ENCODE data around the gene ZNF362.

Gene ZNF362, protein sequence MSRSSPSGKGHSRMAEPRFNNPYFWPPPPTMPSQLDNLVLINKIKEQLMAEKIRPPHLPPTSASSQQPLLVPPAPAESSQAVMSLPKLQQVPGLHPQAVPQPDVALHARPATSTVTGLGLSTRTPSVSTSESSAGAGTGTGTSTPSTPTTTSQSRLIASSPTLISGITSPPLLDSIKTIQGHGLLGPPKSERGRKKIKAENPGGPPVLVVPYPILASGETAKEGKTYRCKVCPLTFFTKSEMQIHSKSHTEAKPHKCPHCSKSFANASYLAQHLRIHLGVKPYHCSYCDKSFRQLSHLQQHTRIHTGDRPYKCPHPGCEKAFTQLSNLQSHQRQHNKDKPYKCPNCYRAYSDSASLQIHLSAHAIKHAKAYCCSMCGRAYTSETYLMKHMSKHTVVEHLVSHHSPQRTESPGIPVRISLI

DNA sequence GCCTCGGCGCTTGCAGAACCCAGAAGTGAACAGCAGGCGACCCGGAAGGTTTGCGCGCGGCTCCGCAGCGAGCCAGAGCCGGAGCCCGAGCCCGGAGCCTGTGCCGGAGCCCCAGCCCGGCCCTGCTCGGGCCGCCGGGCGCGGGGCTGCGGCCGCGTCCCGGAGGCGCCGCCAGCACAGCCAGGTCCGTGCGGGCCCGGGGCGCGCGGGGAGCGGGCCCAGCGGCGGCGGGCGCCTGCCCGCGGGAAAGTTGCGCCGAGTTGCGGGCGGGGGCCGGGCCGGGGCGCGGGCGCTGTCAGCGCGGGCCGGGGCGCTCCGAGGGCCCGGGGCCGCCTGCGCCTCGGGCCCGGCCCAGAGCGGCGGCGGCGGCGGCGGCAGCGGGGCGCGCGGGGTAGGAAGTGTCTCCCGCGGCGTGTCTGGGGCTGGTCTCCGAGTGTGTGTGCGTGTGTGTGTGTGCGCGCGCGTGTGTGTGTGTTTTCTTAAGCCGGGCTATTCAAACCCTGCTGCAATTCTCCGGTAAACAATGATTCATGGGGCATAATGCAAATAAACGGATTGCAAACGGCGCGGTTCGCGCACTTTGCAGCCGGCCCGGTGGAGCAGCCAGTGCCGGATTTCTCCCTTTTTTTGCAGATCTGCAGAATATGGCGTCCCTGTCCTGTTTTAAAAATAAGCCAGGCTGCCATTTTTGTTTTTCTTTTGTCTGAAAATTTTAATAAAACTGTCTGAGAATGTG is at the start of gene ZNF362:
ZNF362 (plus strand) TSS at position 22 of the 736 bp plus-strand sequence. CDS start 14,083 bp downstream, outside the sequence.
- H3K27me3 ChIP-seq (replicated peaks; ENCODE audit: control insufficient read depth, insufficient read depth, low read length) = no peaks in the 10 kb centered on the region
- peaks cover 19% of the 10 kb centered on the region for H3K4me1 ChIP-seq (ENCODE audit: control insufficient read depth, insufficient read depth, low read length)
- peak within 1 kb of the TSS; percentile 95 for H3K9ac ChIP-seq (ENCODE audit: low read length)
- no peaks in the 10 kb centered on the region for H3K36me3 ChIP-seq (ENCODE audit: control insufficient read depth, insufficient read depth, low read length, severe bottlenecking)
- peak; percentile 82 for DNase-seq (ENCODE audit: low read depth)
- peaks cover 3% of the 10 kb centered on the region for H3K9me3 ChIP-seq (ENCODE audit: control insufficient read depth, low read length)
- peak within 1 kb of the TSS; percentile 94 for H3K4me3 ChIP-seq (ENCODE audit: low read length)

DNA sequence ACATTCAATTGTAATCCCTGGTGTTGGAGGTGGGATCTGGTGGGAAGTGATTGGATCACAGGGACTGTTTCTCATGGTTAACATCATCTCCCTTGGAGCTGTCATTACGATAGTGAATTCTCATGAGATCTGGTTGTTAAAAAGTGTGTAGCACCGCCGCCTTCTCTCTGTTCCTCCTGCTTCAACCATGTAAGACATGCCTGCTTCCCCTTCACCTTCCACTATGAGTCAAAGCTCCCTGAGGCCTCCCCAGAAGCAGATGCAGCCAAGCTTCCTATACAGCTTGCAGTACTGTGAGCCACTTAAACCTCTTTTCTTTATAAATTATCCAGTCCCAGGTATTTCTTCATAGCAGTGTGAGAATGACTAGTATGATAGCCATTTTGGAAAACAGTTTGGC is 44.3 kb upstream of the ZNF362 start:
- Histone ChIP-seq H3K4me3 (ENCODE audit: low read length) (no peak overlapping the region), H3K27me3 (replicated peaks; ENCODE audit: control insufficient read depth, insufficient read depth, low read length) (no peaks in the 10 kb centered on the region), H3K9me3 (ENCODE audit: control insufficient read depth, low read length) (no peaks in the 10 kb centered on the region), H3K36me3 (ENCODE audit: control insufficient read depth, insufficient read depth, low read length, severe bottlenecking) (no peaks in the 10 kb centered on the region), H3K9ac (ENCODE audit: low read length) (no peak overlapping the region), H3K4me1 (ENCODE audit: control insufficient read depth, insufficient read depth, low read length) (no peaks in the 10 kb centered on the region)
- DNase-seq (ENCODE audit: low read depth) = no peak

DNA sequence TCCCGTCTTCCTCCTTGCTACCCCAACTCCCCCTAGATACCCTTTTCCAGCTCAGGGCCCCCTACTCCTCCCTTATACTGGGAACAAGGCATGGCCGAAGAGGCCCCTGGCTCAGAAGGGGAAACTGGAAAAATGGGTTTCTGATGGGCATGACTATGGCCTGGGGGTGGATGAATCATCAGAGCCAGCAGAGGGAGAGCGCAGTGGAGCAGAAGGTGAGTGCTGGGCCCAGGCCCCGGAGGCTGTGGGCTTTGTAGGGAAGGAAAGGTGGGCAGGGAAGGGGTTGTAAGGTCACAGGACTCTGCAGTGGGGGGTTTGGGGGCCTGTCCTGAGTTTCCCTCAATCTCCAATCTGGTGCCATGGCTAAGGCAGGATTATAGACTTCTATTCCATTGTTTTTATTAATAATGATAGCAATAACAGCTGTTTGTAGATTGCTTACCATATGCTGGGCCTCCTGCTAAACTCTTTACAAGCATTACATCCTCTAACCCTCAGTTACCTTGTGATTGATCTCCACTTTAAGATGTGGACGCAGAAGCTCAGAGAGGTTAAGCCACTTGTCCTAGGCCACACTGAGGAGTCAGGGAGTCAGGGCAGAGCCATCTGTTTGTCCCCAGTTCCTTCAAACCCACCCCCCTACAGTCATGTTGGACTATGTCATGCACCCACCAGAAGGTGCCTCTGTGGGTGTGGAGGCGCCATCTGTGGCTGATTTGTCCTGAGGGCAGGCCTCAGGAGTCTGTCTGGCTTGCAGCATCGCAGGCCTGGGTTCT is 36.2 kb upstream of the ZNF362 start:
- H3K27me3 ChIP-seq (replicated peaks; ENCODE audit: control insufficient read depth, insufficient read depth, low read length) = no peaks in the 10 kb centered on the region
- peak; percentile 75 for DNase-seq (ENCODE audit: low read depth)

DNA sequence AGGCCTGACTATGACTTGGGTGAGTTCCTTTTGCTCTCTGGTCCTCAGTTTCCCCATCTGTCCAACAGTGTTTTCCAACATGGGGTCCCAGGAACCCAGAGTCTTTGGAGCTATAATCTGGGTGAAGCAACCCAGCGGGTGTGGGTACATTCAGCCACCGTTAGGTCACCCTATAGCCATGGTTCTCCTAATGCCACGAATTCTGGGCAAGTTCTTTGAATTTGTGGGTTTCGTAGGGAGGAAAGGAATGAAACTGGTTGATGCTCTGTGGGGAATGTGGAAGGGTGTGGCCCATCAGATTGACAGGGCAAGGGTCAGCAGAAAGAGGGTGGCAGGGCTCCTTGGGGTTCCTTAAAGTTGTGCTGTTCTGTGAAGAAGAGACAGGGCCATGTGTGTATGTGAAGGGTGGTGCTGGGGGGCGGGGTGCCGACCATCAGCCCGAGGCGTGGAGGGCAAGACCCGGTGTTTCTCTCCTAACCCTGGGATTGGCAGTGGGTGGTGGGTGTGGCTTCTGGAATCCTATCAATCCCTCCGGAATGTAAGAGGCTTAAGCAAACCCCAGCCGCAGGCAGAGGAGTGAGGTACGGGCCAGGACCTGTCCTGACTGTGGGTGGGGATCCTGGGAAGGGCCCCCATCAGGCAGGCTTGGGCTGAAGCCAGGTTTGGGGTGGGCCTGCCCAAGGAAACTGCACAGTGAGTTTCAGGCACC is 35.5 kb upstream of the ZNF362 start:
- no peak overlapping the region for H3K4me3 ChIP-seq (ENCODE audit: low read length)
- DNase-seq (ENCODE audit: low read depth) = peak; percentile 52
- H3K36me3 ChIP-seq (ENCODE audit: control insufficient read depth, insufficient read depth, low read length, severe bottlenecking) = no peaks in the 10 kb centered on the region
- no peak overlapping the region for H3K9ac ChIP-seq (ENCODE audit: low read length)
- H3K4me1 ChIP-seq (ENCODE audit: control insufficient read depth, insufficient read depth, low read length) = peaks cover 19% of the 10 kb centered on the region
- no peaks in the 10 kb centered on the region for H3K27me3 ChIP-seq (replicated peaks; ENCODE audit: control insufficient read depth, insufficient read depth, low read length)
- H3K9me3 ChIP-seq (ENCODE audit: control insufficient read depth, low read length) = peaks cover 12% of the 10 kb centered on the region

More for the DNA sequence above, 36.2 kb upstream of the ZNF362 start:
- Histone ChIP-seq H3K4me3 (ENCODE audit: low read length) (no peak overlapping the region), H3K9me3 (ENCODE audit: control insufficient read depth, low read length) (peaks cover 12% of the 10 kb centered on the region), H3K4me1 (ENCODE audit: control insufficient read depth, insufficient read depth, low read length) (peaks cover 19% of the 10 kb centered on the region), H3K36me3 (ENCODE audit: control insufficient read depth, insufficient read depth, low read length, severe bottlenecking) (no peaks in the 10 kb centered on the region), H3K9ac (ENCODE audit: low read length) (no peak overlapping the region)

DNA sequence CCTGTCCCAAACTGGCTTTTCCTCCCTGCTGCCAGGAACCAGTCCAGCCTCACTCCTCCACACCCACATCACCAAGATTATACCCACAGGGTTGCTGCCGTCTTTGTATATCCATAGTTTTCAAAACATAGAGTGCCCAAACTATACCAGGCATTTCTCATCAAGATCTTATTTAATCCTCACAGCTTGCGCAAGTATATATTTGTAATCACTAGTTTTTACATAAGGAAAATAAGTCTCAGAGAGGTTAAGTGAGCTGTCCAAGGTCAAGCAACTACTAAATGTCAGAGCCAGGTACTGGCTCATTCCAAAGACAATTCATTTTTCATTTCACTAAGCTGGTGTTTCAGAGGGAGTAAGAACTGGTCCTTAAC is 34.9 kb upstream of the ZNF362 start:
- peak; percentile 54 for DNase-seq (ENCODE audit: low read depth)
- no peak overlapping the region for H3K4me3 ChIP-seq (ENCODE audit: low read length)
- no peaks in the 10 kb centered on the region for H3K27me3 ChIP-seq (replicated peaks; ENCODE audit: control insufficient read depth, insufficient read depth, low read length)
- no peaks in the 10 kb centered on the region for H3K36me3 ChIP-seq (ENCODE audit: control insufficient read depth, insufficient read depth, low read length, severe bottlenecking)
- H3K4me1 ChIP-seq (ENCODE audit: control insufficient read depth, insufficient read depth, low read length) = peaks cover 19% of the 10 kb centered on the region
- H3K9ac ChIP-seq (ENCODE audit: low read length) = no peak overlapping the region
- H3K9me3 ChIP-seq (ENCODE audit: control insufficient read depth, low read length) = peaks cover 12% of the 10 kb centered on the region

DNA sequence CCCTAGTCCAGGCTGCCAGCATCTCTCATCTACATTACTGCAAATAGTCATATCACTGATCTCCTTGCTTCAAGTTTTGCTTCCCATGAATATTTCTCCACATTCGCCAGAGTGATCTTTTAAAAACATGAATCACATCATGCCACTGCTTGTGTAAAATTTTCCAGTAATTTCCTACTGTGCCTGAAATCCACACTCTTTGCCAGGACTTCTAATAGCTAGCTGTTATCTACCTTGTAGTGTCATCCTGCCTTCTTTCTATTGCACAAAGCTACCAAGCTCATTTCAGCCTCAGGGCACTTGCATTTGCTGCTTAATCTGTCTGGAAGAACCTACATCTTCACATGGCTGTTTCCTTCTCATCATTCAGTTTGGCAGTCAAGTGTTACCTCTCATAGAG is 33.9 kb upstream of the ZNF362 start:
- no peak overlapping the region for H3K4me3 ChIP-seq (ENCODE audit: low read length)
- no peaks in the 10 kb centered on the region for H3K27me3 ChIP-seq (replicated peaks; ENCODE audit: control insufficient read depth, insufficient read depth, low read length)
- H3K9ac ChIP-seq (ENCODE audit: low read length) = no peak overlapping the region
- H3K36me3 ChIP-seq (ENCODE audit: control insufficient read depth, insufficient read depth, low read length, severe bottlenecking) = no peaks in the 10 kb centered on the region
- peaks cover 12% of the 10 kb centered on the region for H3K9me3 ChIP-seq (ENCODE audit: control insufficient read depth, low read length)
- H3K4me1 ChIP-seq (ENCODE audit: control insufficient read depth, insufficient read depth, low read length) = peaks cover 19% of the 10 kb centered on the region
- peak; percentile 32 for DNase-seq (ENCODE audit: low read depth)

DNA sequence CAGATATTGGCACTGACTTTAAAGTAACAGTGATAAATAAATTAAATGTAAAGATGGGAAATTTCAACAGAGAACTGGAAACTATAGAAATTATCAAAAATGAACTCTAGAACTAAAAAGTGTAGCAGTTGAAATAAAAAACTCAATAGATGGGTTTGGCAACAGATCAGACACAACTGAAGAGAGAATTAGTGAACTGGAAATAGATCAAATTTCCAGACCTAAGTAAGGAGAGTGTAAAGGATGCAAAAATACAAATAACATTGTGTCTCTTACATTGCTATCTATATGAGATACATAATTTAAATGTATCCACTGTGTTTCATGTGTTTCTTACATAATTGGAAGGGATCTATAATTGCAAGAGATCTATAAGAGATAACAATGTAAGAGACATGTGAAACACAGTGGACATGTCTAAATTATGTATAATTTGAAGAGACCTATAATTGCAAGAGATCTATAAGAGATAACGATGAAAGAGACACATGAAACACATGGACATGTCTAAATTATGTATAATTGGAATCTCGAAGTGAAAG is 32.1 kb upstream of the ZNF362 start:
- peaks cover 19% of the 10 kb centered on the region for H3K4me1 ChIP-seq (ENCODE audit: control insufficient read depth, insufficient read depth, low read length)
- no peak overlapping the region for H3K9ac ChIP-seq (ENCODE audit: low read length)
- H3K9me3 ChIP-seq (ENCODE audit: control insufficient read depth, low read length) = peaks cover 12% of the 10 kb centered on the region
- H3K36me3 ChIP-seq (ENCODE audit: control insufficient read depth, insufficient read depth, low read length, severe bottlenecking) = no peaks in the 10 kb centered on the region
- H3K27me3 ChIP-seq (replicated peaks; ENCODE audit: control insufficient read depth, insufficient read depth, low read length) = no peaks in the 10 kb centered on the region
- H3K4me3 ChIP-seq (ENCODE audit: low read length) = no peak overlapping the region
- DNase-seq (ENCODE audit: low read depth) = no peak

DNA sequence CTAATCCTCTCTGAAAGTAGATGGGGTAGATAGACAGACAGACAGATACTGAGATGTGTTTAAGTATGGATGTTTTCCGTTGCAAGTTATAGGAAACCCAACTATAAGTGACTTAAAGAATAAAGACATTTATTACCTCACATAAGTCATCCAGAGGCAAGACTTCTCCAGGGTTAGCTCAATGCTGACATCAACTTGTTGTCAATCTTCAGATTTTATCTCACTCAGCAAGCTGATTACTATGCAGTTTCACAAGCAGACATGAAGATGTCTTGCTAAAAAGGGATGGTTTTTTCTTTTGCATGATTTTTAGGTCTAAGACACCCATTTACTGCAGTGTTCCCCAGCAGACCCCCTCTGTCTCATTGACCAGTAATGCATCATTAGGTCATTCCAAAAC is 30.7 kb upstream of the ZNF362 start:
- no peak for DNase-seq (ENCODE audit: low read depth)

DNA sequence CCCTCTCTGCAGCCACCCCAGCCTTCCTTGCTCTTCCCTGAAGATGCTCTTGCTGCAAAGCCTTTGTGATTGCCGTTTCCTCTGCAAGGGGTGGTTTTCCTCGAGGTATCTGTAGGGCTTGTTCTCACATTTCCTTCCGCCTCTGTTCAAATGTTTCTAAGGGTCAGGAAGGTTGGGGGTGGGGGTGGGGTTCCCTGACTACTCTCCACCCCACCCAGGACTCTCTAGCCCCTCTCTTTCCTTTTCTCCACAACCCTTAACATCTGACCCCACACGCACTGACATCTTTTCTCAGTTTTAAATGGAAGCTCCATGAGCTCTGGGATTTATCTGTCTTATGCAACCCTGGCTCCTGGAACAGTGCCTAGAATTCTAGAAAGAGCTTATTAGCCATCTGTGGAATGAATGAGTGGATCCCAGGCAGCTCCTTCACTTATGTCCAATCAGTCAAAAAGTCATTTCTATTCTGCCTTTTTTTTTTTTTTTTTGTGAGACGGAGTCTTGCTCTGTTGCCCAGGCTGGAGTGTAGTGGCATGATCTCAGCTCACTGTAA is 27.3 kb upstream of the ZNF362 start:
- Histone ChIP-seq H3K36me3 (ENCODE audit: control insufficient read depth, insufficient read depth, low read length, severe bottlenecking) (no peaks in the 10 kb centered on the region), H3K4me3 (ENCODE audit: low read length) (no peak overlapping the region), H3K9ac (ENCODE audit: low read length) (no peak overlapping the region), H3K27me3 (replicated peaks; ENCODE audit: control insufficient read depth, insufficient read depth, low read length) (no peaks in the 10 kb centered on the region), H3K4me1 (ENCODE audit: control insufficient read depth, insufficient read depth, low read length) (peaks cover 3% of the 10 kb centered on the region), H3K9me3 (ENCODE audit: control insufficient read depth, low read length) (peaks cover 11% of the 10 kb centered on the region)
- DNase-seq (ENCODE audit: low read depth) = peak; percentile 96

More for the DNA sequence above, 30.7 kb upstream of the ZNF362 start:
- H3K36me3 ChIP-seq (ENCODE audit: control insufficient read depth, insufficient read depth, low read length, severe bottlenecking) = no peaks in the 10 kb centered on the region
- H3K4me3 ChIP-seq (ENCODE audit: low read length) = no peak overlapping the region
- no peak overlapping the region for H3K9ac ChIP-seq (ENCODE audit: low read length)
- peaks cover 12% of the 10 kb centered on the region for H3K9me3 ChIP-seq (ENCODE audit: control insufficient read depth, low read length)
- H3K4me1 ChIP-seq (ENCODE audit: control insufficient read depth, insufficient read depth, low read length) = peaks cover 18% of the 10 kb centered on the region
- no peaks in the 10 kb centered on the region for H3K27me3 ChIP-seq (replicated peaks; ENCODE audit: control insufficient read depth, insufficient read depth, low read length)

DNA sequence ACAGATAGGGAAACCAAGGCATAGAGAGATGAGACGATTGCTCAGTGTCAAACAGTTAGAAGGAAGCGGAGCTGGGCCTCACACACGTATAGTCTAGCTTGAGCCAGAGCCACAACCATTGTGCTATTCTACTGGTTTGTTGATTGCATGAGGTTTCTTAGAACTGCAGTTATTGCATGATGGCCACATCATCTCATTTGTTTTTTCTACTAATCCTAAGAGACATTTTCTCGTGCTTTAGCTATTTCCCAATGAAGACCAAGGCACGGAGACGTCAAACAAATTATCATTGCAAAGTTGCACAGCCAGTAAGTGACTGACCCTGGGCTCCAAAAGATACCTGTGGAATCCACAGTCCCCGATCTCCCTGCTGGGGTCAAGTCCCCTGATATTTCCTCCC is 25.1 kb upstream of the ZNF362 start:
- Histone ChIP-seq H3K9me3 (ENCODE audit: control insufficient read depth, low read length) (no peaks in the 10 kb centered on the region), H3K9ac (ENCODE audit: low read length) (no peak overlapping the region), H3K4me3 (ENCODE audit: low read length) (no peak overlapping the region), H3K4me1 (ENCODE audit: control insufficient read depth, insufficient read depth, low read length) (peaks cover 3% of the 10 kb centered on the region), H3K27me3 (replicated peaks; ENCODE audit: control insufficient read depth, insufficient read depth, low read length) (no peaks in the 10 kb centered on the region), H3K36me3 (ENCODE audit: control insufficient read depth, insufficient read depth, low read length, severe bottlenecking) (no peaks in the 10 kb centered on the region)
- DNase-seq (ENCODE audit: low read depth) = peak; percentile 54

All from adipocyte (in vitro differentiated cells).